Testis (tissue), 2 donors: ENCODE data around the gene POLDIP2.

Source experiments
- CTCF ChIP-seq, 3 experiments: fragments of 450-650 bp in 2 of 3; fragments of 200-600 bp in 1 of 3; sonication (generic) in 1 of 3; IDR thresholded peaks; one replicate each; pipeline ENCODE4 v1.5.1; 2016 to 2019; ENCODE audit warnings: antibody characterized with exemption in 3 of 3, mild to moderate bottlenecking in 2 of 3, moderate library complexity in 1 of 3
- POLR2A ChIP-seq: fragments of 450-650 bp; IDR thresholded peaks from one replicate; pipeline ENCODE4 v1.6.1; 2017; ENCODE audit warnings: antibody characterized with exemption, mild to moderate bottlenecking, moderate library complexity

GRCh38 chr17:28327709-28328108 is 29.6 kb downstream of the POLDIP2 start:
- TF ChIP-seq CTCF (IDR thresholded peaks at IDR 0.05): no peak
- no peak for TF ChIP-seq POLR2A
